Stimulated activated CD4-positive, alpha-beta T cell treated with anti-CD3 and anti-CD28 coated beads, Interleukin-2, amount 100 ng/mL, for 48 hours (primary cell): ENCODE data around the gene BNC2.

Experiments used
- DNase-seq, 2 donors: peaks; one replicate each; pipeline ENCODE4 v3.0.0-alpha.2; 2020

Gene BNC2

GRCh38 chr9:16750553-16750952 is 119.9 kb downstream of the BNC2 start:
- no peak for DNase-seq

GRCh38 chr9:16745359-16745758 is 125.1 kb downstream of the BNC2 start:
- DNase-seq = no peak

- DNase-seq = no peak
Measured at GRCh38 chr9:16744394-16744793, 126.1 kb downstream of the BNC2 start.

GRCh38 chr9:16743375-16743774 is 127.1 kb downstream of the BNC2 start:
- DNase-seq = no peak

- no peak for DNase-seq
Measured at GRCh38 chr9:16735001-16735400, 135.5 kb downstream of the BNC2 start.

- no peak for DNase-seq
Measured at GRCh38 chr9:16732546-16732945, 137.9 kb downstream of the BNC2 start.

GRCh38 chr9:16730162-16730561 is 140.3 kb downstream of the BNC2 start:
- no peak for DNase-seq

- no peak for DNase-seq
Measured at GRCh38 chr9:16729651-16730050, 140.8 kb downstream of the BNC2 start.

- no peak for DNase-seq
Measured at GRCh38 chr9:16728137-16728508, 142.3 kb downstream of the BNC2 start.

- DNase-seq = no peak
Measured at GRCh38 chr9:16727452-16728136, 142.9 kb downstream of the BNC2 start.

GRCh38 chr9:16726718-16727451 is 143.6 kb downstream of the BNC2 start:
- DNase-seq = no peak

GRCh38 chr9:16726029-16726428 is 144.4 kb downstream of the BNC2 start:
- no peak for DNase-seq

GRCh38 chr9:16725066-16725465 is 145.4 kb downstream of the BNC2 start:
- no peak for DNase-seq

GRCh38 chr9:16721972-16722371 is 148.5 kb downstream of the BNC2 start:
- no peak for DNase-seq

- DNase-seq = no peak
Measured at GRCh38 chr9:16720386-16720785, 150.1 kb downstream of the BNC2 start.

- no peak for DNase-seq
Measured at GRCh38 chr9:16719921-16720320, 150.5 kb downstream of the BNC2 start.

- DNase-seq = no peak
Measured at GRCh38 chr9:16718952-16719351, 151.5 kb downstream of the BNC2 start.

GRCh38 chr9:16718296-16718695 is 152.2 kb downstream of the BNC2 start:
- DNase-seq = no peak

- DNase-seq = no peak
Measured at GRCh38 chr9:16716601-16717000, 153.9 kb downstream of the BNC2 start.

GRCh38 chr9:16715404-16715803 is 155.1 kb downstream of the BNC2 start:
- no peak for DNase-seq

- no peak for DNase-seq
Measured at GRCh38 chr9:16712787-16713186, 157.7 kb downstream of the BNC2 start.

- no peak for DNase-seq
Measured at GRCh38 chr9:16710888-16711287, 159.6 kb downstream of the BNC2 start.

- DNase-seq = no peak
Measured at GRCh38 chr9:16709924-16710323, 160.5 kb downstream of the BNC2 start.

GRCh38 chr9:16708656-16709435 is 161.6 kb downstream of the BNC2 start:
- DNase-seq = no peak
